DOHH2 (cell line): Measurements from ENCODE around the gene FBXO33.

ENCODE experiments used
- H3F3A ChIP-seq: fragments of 200-600 bp; sonication (generic), shearing (Covaris generic); 2 replicates; pipeline ENCODE4 v1.6.0; 2016; ENCODE audit warnings: antibody characterized with exemption, mild to moderate bottlenecking; ENCODE audit not compliant: control insufficient read depth, insufficient read depth
- H3K27ac ChIP-seq: fragments of 200-600 bp; sonication (generic); 2 replicates; pipeline ENCODE4 v1.5.1; 2014; ENCODE audit warnings: low read depth, mild to moderate bottlenecking, low read length, moderate library complexity
- H3K27me3 ChIP-seq: fragments of 200-600 bp; sonication (generic); 2 replicates; pipeline ENCODE4 v1.6.1; 2014; ENCODE audit warnings: mild to moderate bottlenecking, low read length, mixed read lengths; ENCODE audit not compliant: control insufficient read depth
- H3K36me3 ChIP-seq: fragments of 200-600 bp; sonication (generic); 2 replicates; pipeline ENCODE4 v1.6.1; 2014; ENCODE audit warnings: mild to moderate bottlenecking, low read length, moderate library complexity, mixed read lengths; ENCODE audit not compliant: control insufficient read depth
- H3K4me1 ChIP-seq: fragments of 200-600 bp; sonication (generic); 2 replicates; pipeline ENCODE4 v1.6.1; 2014; ENCODE audit warnings: mild to moderate bottlenecking, low read length, mixed read lengths; ENCODE audit not compliant: control insufficient read depth
- H3K4me2 ChIP-seq: fragments of 200-600 bp; sonication (generic); 2 replicates; pipeline ENCODE4 v1.6.0; 2014; ENCODE audit warnings: mild to moderate bottlenecking, low read length, moderate library complexity
- H3K4me3 ChIP-seq: fragments of 200-600 bp; sonication (generic); 2 replicates; pipeline ENCODE4 v1.5.1; 2014; ENCODE audit warnings: mild to moderate bottlenecking, low read length, mixed read lengths
- H3K79me2 ChIP-seq: fragments of 200-600 bp; sonication (generic); 2 replicates; pipeline ENCODE4 v1.6.1; 2014; ENCODE audit warnings: mild to moderate bottlenecking, low read length, mixed read lengths; ENCODE audit not compliant: control insufficient read depth
- H3K9me2 ChIP-seq: fragments of 200-600 bp; sonication (generic); replicated peaks from 2 replicates; pipeline ENCODE4 v1.6.1; 2014; ENCODE audit warnings: mild to moderate bottlenecking, low read length, mixed read lengths; ENCODE audit not compliant: control insufficient read depth
- H3K9me3 ChIP-seq: fragments of 200-600 bp; sonication (generic); 2 replicates; pipeline ENCODE4 v1.6.1; 2014; ENCODE audit warnings: antibody characterized with exemption, low read length, mixed read lengths; ENCODE audit not compliant: control insufficient read depth, insufficient read depth
- H4K20me1 ChIP-seq: fragments of 200-600 bp; sonication (generic); 2 replicates; pipeline ENCODE4 v1.6.0; 2014; ENCODE audit warnings: low read depth, mild to moderate bottlenecking, antibody characterized with exemption, low read length, moderate library complexity; ENCODE audit not compliant: control insufficient read depth, insufficient read depth
- CTCF ChIP-seq: fragments of 200-600 bp; sonication (generic); IDR thresholded peaks from one replicate; pipeline ENCODE4 v1.5.1; 2014; ENCODE audit warnings: antibody characterized with exemption, mild to moderate bottlenecking, low read depth, low read length; ENCODE audit not compliant: poor library complexity, severe bottlenecking
- EZH2phosphoT487 ChIP-seq: fragments of 200-600 bp; sonication (generic); IDR thresholded peaks from 2 replicates; pipeline ENCODE4 v1.6.1; 2017; ENCODE audit warnings: borderline replicate concordance, mild to moderate bottlenecking, antibody characterized with exemption, low read length, moderate library complexity, mixed read lengths

FBXO33 gene

GRCh38 chr14:39416072-39416471 is 16.2 kb downstream of the FBXO33 start:
- TF ChIP-seq EZH2phosphoT487: no peak
- no peak for TF ChIP-seq CTCF
- Histone ChIP-seq H3K4me2 (no peak overlapping the region), H3K27ac (no peak overlapping the region), H3K27me3 (no peaks in the 10 kb centered on the region), H3K4me1 (no peaks in the 10 kb centered on the region), H3K4me3 (no peak overlapping the region), H3K9me2 (no peaks in the 10 kb centered on the region), H4K20me1 (no peaks in the 10 kb centered on the region), H3K36me3 (peaks cover 19% of the 10 kb centered on the region), H3K79me2 (peaks cover 47% of the 10 kb centered on the region), H3K9me3 (peaks cover 17% of the 10 kb centered on the region; the same call in 1 of the 2 replicates), H3F3A (no peaks in the 10 kb centered on the region)

GRCh38 chr14:39406560-39406959 is 25.7 kb downstream of the FBXO33 start:
- Histone ChIP-seq H3K4me1 (no peaks in the 10 kb centered on the region), H3K9me3 (no peaks in the 10 kb centered on the region; the same call in 1 of the 2 replicates), H3K79me2 (peaks cover 36% of the 10 kb centered on the region), H3K27me3 (no peaks in the 10 kb centered on the region), H3K9me2 (no peaks in the 10 kb centered on the region), H4K20me1 (no peaks in the 10 kb centered on the region), H3F3A (peaks cover 4% of the 10 kb centered on the region; the same call in 1 of the 2 replicates), H3K4me3 (no peak overlapping the region), H3K36me3 (peaks cover under 1% of the 10 kb centered on the region), H3K4me2 (no peak overlapping the region), H3K27ac (no peak overlapping the region)
- no peak for TF ChIP-seq CTCF
- no peak for TF ChIP-seq EZH2phosphoT487

GRCh38 chr14:39398382-39398781 is 33.9 kb downstream of the FBXO33 start:
- Histone ChIP-seq H3F3A (no peaks in the 10 kb centered on the region), H3K27me3 (no peaks in the 10 kb centered on the region), H3K79me2 (peaks cover 5% of the 10 kb centered on the region), H4K20me1 (no peaks in the 10 kb centered on the region), H3K27ac (no peak overlapping the region), H3K4me1 (no peaks in the 10 kb centered on the region), H3K9me2 (no peaks in the 10 kb centered on the region), H3K9me3 (no peaks in the 10 kb centered on the region), H3K36me3 (peaks cover 39% of the 10 kb centered on the region), H3K4me2 (no peak overlapping the region), H3K4me3 (no peak overlapping the region)
- TF ChIP-seq EZH2phosphoT487 (no peak), CTCF (no peak)

- H3K79me2 ChIP-seq: 0 out of 2 replicates have a peak, but pooled peaks cover under 1% of the 10 kb centered on the region
- H3K4me1 ChIP-seq: no peaks in the 10 kb centered on the region
- no peaks in the 10 kb centered on the region; the same call in 1 of the 2 replicates for H3F3A ChIP-seq
- no peaks in the 10 kb centered on the region for H3K27me3 ChIP-seq
- H4K20me1 ChIP-seq: no peaks in the 10 kb centered on the region
- H3K4me3 ChIP-seq: no peak overlapping the region
- TF ChIP-seq CTCF: no peak
- no peak for TF ChIP-seq EZH2phosphoT487
- H3K4me2 ChIP-seq: no peak overlapping the region
- peaks cover 37% of the 10 kb centered on the region for H3K36me3 ChIP-seq
- no peaks in the 10 kb centered on the region for H3K9me3 ChIP-seq
- no peaks in the 10 kb centered on the region for H3K9me2 ChIP-seq
- no peak overlapping the region for H3K27ac ChIP-seq
Measured at GRCh38 chr14:39396448-39396847, 35.8 kb downstream of the FBXO33 start.
